Activated naive CD4-positive, alpha-beta T cell treated with anti-CD3 and anti-CD28 coated beads, Interleukin-2, amount 50 U/mL, for 24 hours (primary cell): Measurements from ENCODE around the gene SLC10A1.
A peak's percentile ranks its signal among the peaks of the same experiment; 100 is the strongest.

Experiments used
- H3K27ac Mint-ChIP-seq: one replicate; pipeline ENCODE4 v1.8.0; 2021; ENCODE audit warnings: mild to moderate bottlenecking, mixed read lengths
- H3K27me3 Mint-ChIP-seq: one replicate; pipeline ENCODE4 v1.8.0; 2021; ENCODE audit warnings: mixed read lengths
- H3K36me3 Mint-ChIP-seq: one replicate; pipeline ENCODE4 v1.8.0; 2021; ENCODE audit warnings: mixed read lengths
- H3K4me1 Mint-ChIP-seq: one replicate; pipeline ENCODE4 v1.8.0; 2021; ENCODE audit warnings: mixed read lengths
- H3K4me3 Mint-ChIP-seq: one replicate; pipeline ENCODE4 v1.8.0; 2021; ENCODE audit warnings: mild to moderate bottlenecking, mixed read lengths
- H3K9me3 Mint-ChIP-seq: one replicate; pipeline ENCODE4 v1.8.0; 2021; ENCODE audit warnings: mixed read lengths

The SLC10A1 gene

GRCh38 chr14:69789118-69789640 is 7.9 kb downstream of the SLC10A1 start:
- no peak overlapping the region for H3K27ac Mint-ChIP-seq
- H3K9me3 Mint-ChIP-seq: no peaks in the 10 kb centered on the region
- H3K27me3 Mint-ChIP-seq: no peaks in the 10 kb centered on the region
- no peak overlapping the region for H3K4me3 Mint-ChIP-seq
- H3K36me3 Mint-ChIP-seq: peaks cover 2% of the 10 kb centered on the region
- H3K4me1 Mint-ChIP-seq: no peaks in the 10 kb centered on the region

- Mint-ChIP-seq H3K27ac (no peak overlapping the region), H3K9me3 (no peaks in the 10 kb centered on the region), H3K4me1 (no peaks in the 10 kb centered on the region), H3K4me3 (no peak overlapping the region), H3K27me3 (no peaks in the 10 kb centered on the region), H3K36me3 (peaks cover 2% of the 10 kb centered on the region)
These were observed 10.4 kb downstream of the SLC10A1 start for GRCh38 chr14:69786603-69787002.

- peaks cover 10% of the 10 kb centered on the region for H3K4me1 Mint-ChIP-seq
- H3K9me3 Mint-ChIP-seq: no peaks in the 10 kb centered on the region
- no peak overlapping the region for H3K4me3 Mint-ChIP-seq
- no peak overlapping the region for H3K27ac Mint-ChIP-seq
- H3K36me3 Mint-ChIP-seq: peaks cover 10% of the 10 kb centered on the region
- no peaks in the 10 kb centered on the region for H3K27me3 Mint-ChIP-seq
These were observed 12.1 kb downstream of the SLC10A1 start for GRCh38 chr14:69784942-69785341.

GRCh38 chr14:69780952-69781351 is 16.1 kb downstream of the SLC10A1 start:
- H3K27ac Mint-ChIP-seq: no peak overlapping the region
- H3K36me3 Mint-ChIP-seq: peaks cover 15% of the 10 kb centered on the region
- H3K9me3 Mint-ChIP-seq: no peaks in the 10 kb centered on the region
- no peaks in the 10 kb centered on the region for H3K27me3 Mint-ChIP-seq
- H3K4me3 Mint-ChIP-seq: no peak overlapping the region
- H3K4me1 Mint-ChIP-seq: peaks cover 39% of the 10 kb centered on the region

GRCh38 chr14:69780092-69780491 is 16.9 kb downstream of the SLC10A1 start:
- Mint-ChIP-seq H3K4me3 (no peak overlapping the region), H3K27me3 (no peaks in the 10 kb centered on the region), H3K27ac (no peak overlapping the region), H3K36me3 (peaks cover 20% of the 10 kb centered on the region), H3K4me1 (peaks cover 46% of the 10 kb centered on the region), H3K9me3 (no peaks in the 10 kb centered on the region)

GRCh38 chr14:69779088-69779487 is 18.0 kb downstream of the SLC10A1 start:
- H3K36me3 Mint-ChIP-seq: peaks cover 25% of the 10 kb centered on the region
- H3K4me3 Mint-ChIP-seq: no peak overlapping the region
- no peaks in the 10 kb centered on the region for H3K9me3 Mint-ChIP-seq
- H3K27me3 Mint-ChIP-seq: no peaks in the 10 kb centered on the region
- H3K4me1 Mint-ChIP-seq: peaks cover 55% of the 10 kb centered on the region
- peak overlapping the region; percentile 1 for H3K27ac Mint-ChIP-seq

GRCh38 chr14:69776875-69777453 is 20.1 kb downstream of the SLC10A1 start:
- Mint-ChIP-seq H3K36me3 (peaks cover 38% of the 10 kb centered on the region), H3K4me1 (peaks cover 77% of the 10 kb centered on the region), H3K27ac (peak overlapping the region; percentile 57), H3K27me3 (no peaks in the 10 kb centered on the region), H3K4me3 (peak overlapping the region; percentile 12), H3K9me3 (no peaks in the 10 kb centered on the region)

GRCh38 chr14:69775012-69775411 is 22.0 kb downstream of the SLC10A1 start:
- H3K4me1 Mint-ChIP-seq: peaks cover 82% of the 10 kb centered on the region
- peak overlapping the region; percentile 84 for H3K27ac Mint-ChIP-seq
- no peaks in the 10 kb centered on the region for H3K9me3 Mint-ChIP-seq
- no peaks in the 10 kb centered on the region for H3K27me3 Mint-ChIP-seq
- H3K36me3 Mint-ChIP-seq: peaks cover 39% of the 10 kb centered on the region
- H3K4me3 Mint-ChIP-seq: no peak overlapping the region

GRCh38 chr14:69773571-69774276 is 23.3 kb downstream of the SLC10A1 start:
- H3K27me3 Mint-ChIP-seq: no peaks in the 10 kb centered on the region
- H3K9me3 Mint-ChIP-seq: no peaks in the 10 kb centered on the region
- peak overlapping the region; percentile 41 for H3K27ac Mint-ChIP-seq
- H3K36me3 Mint-ChIP-seq: peaks cover 45% of the 10 kb centered on the region
- peaks cover 87% of the 10 kb centered on the region for H3K4me1 Mint-ChIP-seq
- no peak overlapping the region for H3K4me3 Mint-ChIP-seq

GRCh38 chr14:69772082-69773017 is 24.7 kb downstream of the SLC10A1 start:
- Mint-ChIP-seq H3K36me3 (peaks cover 59% of the 10 kb centered on the region), H3K4me3 (peak overlapping the region; percentile 39), H3K4me1 (peaks cover 86% of the 10 kb centered on the region), H3K9me3 (no peaks in the 10 kb centered on the region), H3K27ac (peak overlapping the region; percentile 62), H3K27me3 (no peaks in the 10 kb centered on the region)

- H3K36me3 Mint-ChIP-seq: peaks cover 56% of the 10 kb centered on the region
- peak overlapping the region; percentile 81 for H3K4me3 Mint-ChIP-seq
- H3K27ac Mint-ChIP-seq: peak overlapping the region; percentile 74
- H3K4me1 Mint-ChIP-seq: peaks cover 82% of the 10 kb centered on the region
- no peaks in the 10 kb centered on the region for H3K27me3 Mint-ChIP-seq
- H3K9me3 Mint-ChIP-seq: no peaks in the 10 kb centered on the region
These were observed 25.9 kb downstream of the SLC10A1 start for GRCh38 chr14:69771136-69771535.

GRCh38 chr14:69770559-69770958 is 26.5 kb downstream of the SLC10A1 start:
- Mint-ChIP-seq H3K27ac (peak overlapping the region; percentile 74), H3K27me3 (no peaks in the 10 kb centered on the region), H3K36me3 (peaks cover 52% of the 10 kb centered on the region), H3K4me3 (peak overlapping the region; percentile 81), H3K4me1 (peaks cover 80% of the 10 kb centered on the region), H3K9me3 (no peaks in the 10 kb centered on the region)

GRCh38 chr14:69769623-69770022 is 27.4 kb downstream of the SLC10A1 start:
- Mint-ChIP-seq H3K36me3 (peaks cover 49% of the 10 kb centered on the region), H3K27me3 (no peaks in the 10 kb centered on the region), H3K27ac (peak overlapping the region; percentile 70), H3K4me1 (peaks cover 74% of the 10 kb centered on the region), H3K4me3 (peak overlapping the region; percentile 81), H3K9me3 (no peaks in the 10 kb centered on the region)

- Mint-ChIP-seq H3K9me3 (no peaks in the 10 kb centered on the region), H3K4me3 (peak overlapping the region; percentile 99), H3K4me1 (peaks cover 73% of the 10 kb centered on the region), H3K36me3 (peaks cover 46% of the 10 kb centered on the region), H3K27me3 (no peaks in the 10 kb centered on the region), H3K27ac (peak overlapping the region; percentile 99)
These were observed 28.2 kb downstream of the SLC10A1 start for GRCh38 chr14:69768873-69769272.

- no peaks in the 10 kb centered on the region for H3K27me3 Mint-ChIP-seq
- H3K9me3 Mint-ChIP-seq: no peaks in the 10 kb centered on the region
- H3K27ac Mint-ChIP-seq: peak overlapping the region; percentile 99
- H3K4me3 Mint-ChIP-seq: peak overlapping the region; percentile 99
- H3K36me3 Mint-ChIP-seq: peaks cover 38% of the 10 kb centered on the region
- peaks cover 72% of the 10 kb centered on the region for H3K4me1 Mint-ChIP-seq
These were observed 29.6 kb downstream of the SLC10A1 start for GRCh38 chr14:69767369-69767999.
